Measurements from ENCODE around the gene NSUN7.

The NSUN7 gene

DNA sequence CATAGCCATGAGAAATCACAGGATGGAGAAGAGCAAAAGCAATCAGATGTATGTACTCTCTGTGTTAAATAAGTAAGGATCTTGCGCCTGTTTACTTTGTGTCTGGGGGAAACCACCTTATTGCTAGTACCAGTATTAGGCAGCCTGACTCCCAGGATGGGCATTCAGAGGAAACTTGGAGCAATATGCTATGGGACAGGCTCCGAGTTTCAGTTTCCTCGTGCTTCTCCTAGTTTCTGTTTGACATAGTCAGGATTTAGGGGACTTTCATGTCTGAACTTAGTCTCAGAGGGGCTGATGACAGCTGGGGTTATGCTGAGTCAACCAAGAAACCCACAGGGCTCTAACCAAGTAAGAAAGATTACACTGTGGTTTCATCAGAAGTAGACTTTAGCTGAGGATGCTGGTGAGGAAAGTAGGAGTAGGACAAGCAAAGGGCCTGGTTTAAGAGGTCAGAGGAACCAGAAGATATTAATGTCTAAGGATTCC lies 13.5 kb downstream of the NSUN7 start:
- no peak overlapping the region for H3K27ac ChIP-seq
- TF ChIP-seq ZFX (IDR thresholded peaks at IDR 0.05): no peak
- TF ChIP-seq CTCF (conservative IDR thresholded peaks at IDR 0.05): no peak

GRCh38 chr4:40769266-40769665 lies 19.5 kb downstream of the NSUN7 start:
- TF ChIP-seq ZFX (IDR thresholded peaks at IDR 0.05): no peak
- no peak for TF ChIP-seq CTCF (conservative IDR thresholded peaks at IDR 0.05)
- no peak overlapping the region for H3K27ac ChIP-seq

DNA sequence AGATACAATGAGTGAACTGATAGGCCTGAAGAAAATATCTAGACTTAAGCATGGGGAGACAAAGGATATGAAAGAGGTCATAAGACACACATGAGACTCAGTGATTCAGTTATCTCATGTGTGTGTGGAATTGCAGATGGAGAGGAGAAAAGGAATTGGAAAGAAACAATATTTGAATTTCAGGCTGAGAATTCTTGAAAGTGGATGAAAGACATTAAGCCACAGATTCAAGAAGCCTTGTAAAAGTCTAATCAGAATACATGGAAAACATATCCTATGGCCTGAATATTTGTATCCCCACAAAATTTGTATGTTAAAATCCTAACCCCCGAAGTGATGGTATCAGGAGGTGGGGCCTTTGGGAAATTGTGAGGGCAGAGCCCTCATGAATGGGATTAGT lies 28.3 kb downstream of the NSUN7 start:
- no peak overlapping the region for H3K27ac ChIP-seq
- TF ChIP-seq ZFX (IDR thresholded peaks at IDR 0.05) (no peak), CTCF (conservative IDR thresholded peaks at IDR 0.05) (no peak)

GRCh38 chr4:40782876-40783275 lies 33.1 kb downstream of the NSUN7 start:
- no peak for TF ChIP-seq ZFX (IDR thresholded peaks at IDR 0.05)
- no peak for TF ChIP-seq CTCF (conservative IDR thresholded peaks at IDR 0.05)
- no peak overlapping the region for H3K27ac ChIP-seq

GRCh38 chr4:40785727-40786126 lies 36.0 kb downstream of the NSUN7 start:
- no peak overlapping the region for H3K27ac ChIP-seq
- TF ChIP-seq CTCF (conservative IDR thresholded peaks at IDR 0.05): no peak
- TF ChIP-seq ZFX (IDR thresholded peaks at IDR 0.05): no peak

GRCh38 chr4:40788331-40788730 lies 38.6 kb downstream of the NSUN7 start:
- no peak for TF ChIP-seq ZFX (IDR thresholded peaks at IDR 0.05)
- no peak for TF ChIP-seq CTCF (conservative IDR thresholded peaks at IDR 0.05)

DNA sequence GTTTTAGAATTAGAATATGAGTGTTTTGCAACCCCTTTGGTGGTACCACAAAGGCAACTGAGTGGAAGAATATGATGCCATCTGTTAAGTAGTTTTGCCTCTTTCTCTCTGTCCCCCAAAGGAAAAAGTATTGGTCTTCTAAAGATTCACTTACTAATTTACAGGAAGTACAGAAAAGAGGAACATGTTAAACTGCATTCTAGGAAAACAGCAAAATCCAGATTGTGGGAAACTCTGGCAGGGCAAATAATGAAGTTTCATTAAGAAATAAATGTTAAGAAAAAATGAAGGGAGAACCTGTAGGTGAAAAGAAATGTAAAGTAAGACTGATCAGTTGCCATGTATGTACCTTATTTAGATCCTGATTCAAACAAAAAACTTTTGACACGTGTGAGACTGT lies 39.3 kb downstream of the NSUN7 start:
- H3K27ac ChIP-seq: no peak overlapping the region
- TF ChIP-seq ZFX (IDR thresholded peaks at IDR 0.05) (no peak), CTCF (conservative IDR thresholded peaks at IDR 0.05) (no peak)

More at GRCh38 chr4:40788331-40788730, 38.6 kb downstream of the NSUN7 start:
- no peak overlapping the region for H3K27ac ChIP-seq
